ENCODE data around the gene YBEY.

Gene YBEY

GRCh38 chr21:46253610-46254124, 32.5 kb upstream of the YBEY start:
- peak; percentile 65 for DNase-seq (ENCODE audit: low spot score)
- TF ChIP-seq, protein P1, sequence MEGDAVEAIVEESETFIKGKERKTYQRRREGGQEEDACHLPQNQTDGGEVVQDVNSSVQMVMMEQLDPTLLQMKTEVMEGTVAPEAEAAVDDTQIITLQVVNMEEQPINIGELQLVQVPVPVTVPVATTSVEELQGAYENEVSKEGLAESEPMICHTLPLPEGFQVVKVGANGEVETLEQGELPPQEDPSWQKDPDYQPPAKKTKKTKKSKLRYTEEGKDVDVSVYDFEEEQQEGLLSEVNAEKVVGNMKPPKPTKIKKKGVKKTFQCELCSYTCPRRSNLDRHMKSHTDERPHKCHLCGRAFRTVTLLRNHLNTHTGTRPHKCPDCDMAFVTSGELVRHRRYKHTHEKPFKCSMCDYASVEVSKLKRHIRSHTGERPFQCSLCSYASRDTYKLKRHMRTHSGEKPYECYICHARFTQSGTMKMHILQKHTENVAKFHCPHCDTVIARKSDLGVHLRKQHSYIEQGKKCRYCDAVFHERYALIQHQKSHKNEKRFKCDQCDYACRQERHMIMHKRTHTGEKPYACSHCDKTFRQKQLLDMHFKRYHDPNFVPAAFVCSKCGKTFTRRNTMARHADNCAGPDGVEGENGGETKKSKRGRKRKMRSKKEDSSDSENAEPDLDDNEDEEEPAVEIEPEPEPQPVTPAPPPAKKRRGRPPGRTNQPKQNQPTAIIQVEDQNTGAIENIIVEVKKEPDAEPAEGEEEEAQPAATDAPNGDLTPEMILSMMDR (IDR thresholded peaks at IDR 0.05; ENCODE audit: extremely low read depth, missing control alignments), result no peak

DNA sequence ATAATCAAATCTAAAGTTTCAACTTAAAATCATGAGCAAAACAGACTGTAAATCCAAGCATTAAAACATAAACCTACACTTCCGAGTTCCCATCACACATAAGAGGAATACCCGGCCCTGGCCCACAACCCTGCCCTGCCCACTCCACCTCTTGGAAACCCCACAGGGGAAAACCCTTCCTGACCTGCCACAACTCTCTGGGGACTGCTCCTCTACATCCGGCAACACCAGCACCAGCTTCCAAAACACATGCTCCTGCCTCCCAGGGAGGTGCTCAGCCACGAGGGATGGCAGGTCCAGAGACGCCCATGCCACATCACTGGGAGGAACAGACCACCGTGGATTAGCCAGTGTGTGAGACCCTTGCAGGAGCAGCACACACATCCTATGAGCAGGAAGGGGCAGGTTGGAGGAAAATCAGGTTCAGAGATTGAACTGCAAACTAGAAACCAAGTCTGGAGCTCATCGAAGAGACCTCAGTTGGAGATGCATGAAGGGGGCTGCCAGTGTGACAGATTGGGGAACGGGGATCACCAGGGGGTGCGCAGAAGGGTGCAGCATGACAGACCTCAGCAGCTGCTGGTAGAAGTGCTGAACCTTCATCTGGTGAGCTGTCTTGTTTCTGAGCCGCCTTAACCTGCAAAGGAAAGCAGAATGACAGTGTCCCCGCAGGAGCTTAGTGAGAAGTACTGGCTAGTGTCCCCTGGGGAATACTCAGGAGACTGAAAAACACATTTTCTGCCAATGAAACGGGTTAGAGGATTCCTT, 31.8 kb upstream of the YBEY start:
- DNase-seq (ENCODE audit: low spot score), result peak; percentile 78

DNA sequence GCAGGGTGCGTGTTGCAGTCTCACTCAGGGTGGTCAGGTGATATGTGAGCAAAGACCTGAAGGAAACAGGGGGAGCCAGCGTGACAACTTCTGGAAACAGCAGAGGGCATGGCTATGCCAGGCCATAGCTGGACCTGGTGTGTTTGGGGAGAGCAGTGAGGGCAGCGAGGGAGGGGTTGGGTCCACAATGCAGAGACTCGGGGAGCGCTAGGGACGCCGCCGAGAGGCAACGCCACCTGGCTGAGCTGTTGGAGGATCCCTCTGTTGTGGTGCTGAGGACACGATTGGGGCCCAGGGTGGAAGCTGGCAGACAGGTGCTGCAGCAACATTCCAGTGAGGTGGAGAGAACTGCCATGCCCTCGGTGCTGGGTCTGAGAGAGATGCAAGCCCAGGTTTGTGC, 31.0 kb upstream of the YBEY start:
- DNase-seq (ENCODE audit: low spot score), result no peak
- TF ChIP-seq, protein P1 (IDR thresholded peaks at IDR 0.05; ENCODE audit: extremely low read depth, missing control alignments), result no peak

More for the DNA sequence above, 31.8 kb upstream of the YBEY start:
- TF ChIP-seq, protein P1 (IDR thresholded peaks at IDR 0.05; ENCODE audit: extremely low read depth, missing control alignments), result no peak

DNA sequence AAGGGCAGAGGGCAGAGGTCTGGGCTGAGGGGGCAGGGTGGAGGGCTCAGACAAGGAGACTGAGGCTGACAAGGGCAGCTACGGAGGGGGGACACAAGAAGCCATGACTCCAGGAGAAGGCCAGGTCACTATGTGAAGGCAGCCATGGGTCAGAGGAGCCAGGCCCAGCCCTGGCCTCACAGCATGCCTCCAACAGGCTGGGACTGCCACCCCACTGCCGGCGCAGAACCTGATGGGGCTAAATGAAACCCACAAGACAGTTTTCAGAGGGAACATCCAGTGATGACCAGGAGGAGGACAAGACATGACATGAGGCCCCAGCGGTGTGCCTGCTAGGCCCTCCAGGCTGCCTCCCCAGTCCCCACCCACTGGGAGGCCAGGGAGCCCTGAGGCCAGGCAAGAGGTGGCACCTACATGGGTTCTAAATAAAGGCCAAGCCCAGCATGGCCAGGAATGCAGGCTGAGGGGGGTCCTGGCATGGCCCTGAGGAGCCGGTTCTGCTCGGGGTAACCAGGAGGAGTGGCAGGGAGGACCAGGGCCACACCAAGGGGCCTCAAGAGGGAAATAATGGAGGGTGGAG, 30.3 kb upstream of the YBEY start:
- TF ChIP-seq, protein P1 (IDR thresholded peaks at IDR 0.05; ENCODE audit: extremely low read depth, missing control alignments), result no peak
- no peak for DNase-seq (ENCODE audit: low spot score)

GRCh38 chr21:46256501-46256994, 29.6 kb upstream of the YBEY start:
- DNase-seq (ENCODE audit: low spot score), result no peak
- TF ChIP-seq, protein P1 (IDR thresholded peaks at IDR 0.05; ENCODE audit: extremely low read depth, missing control alignments), result no peak

DNA sequence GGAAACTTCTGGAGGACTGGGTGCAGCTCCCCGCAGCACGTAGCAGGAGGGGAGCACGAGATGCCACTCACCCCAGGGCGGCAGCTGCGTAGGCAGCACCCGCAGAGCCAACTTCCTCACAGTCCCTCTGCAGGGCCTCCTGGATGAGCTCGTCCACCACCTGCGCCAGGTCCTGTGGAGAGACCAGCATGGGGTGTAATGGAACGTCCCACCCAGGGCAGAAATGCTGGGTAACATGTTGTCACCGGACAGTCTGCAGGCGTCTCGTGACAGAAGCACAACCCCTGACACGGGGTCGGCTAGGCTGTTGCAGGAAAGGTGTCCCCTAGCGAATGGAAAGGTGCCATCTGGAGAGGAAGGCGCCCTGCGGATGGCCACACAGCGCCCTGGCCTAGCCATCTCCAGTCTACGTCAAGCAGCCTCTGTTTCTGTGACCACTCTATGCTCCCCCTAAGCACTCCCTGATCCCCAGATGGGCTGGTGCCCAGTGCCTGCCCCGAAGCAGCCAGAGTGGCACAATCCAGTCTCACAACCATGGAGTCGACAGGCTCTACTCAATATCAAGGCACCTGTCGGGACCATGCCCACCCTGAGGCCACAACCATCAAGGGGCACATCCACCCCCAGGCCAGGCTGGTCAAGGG, 22.0 kb upstream of the YBEY start:
- no peak for DNase-seq (ENCODE audit: low spot score)
- TF ChIP-seq, protein P1 (IDR thresholded peaks at IDR 0.05; ENCODE audit: extremely low read depth, missing control alignments), result no peak

DNA sequence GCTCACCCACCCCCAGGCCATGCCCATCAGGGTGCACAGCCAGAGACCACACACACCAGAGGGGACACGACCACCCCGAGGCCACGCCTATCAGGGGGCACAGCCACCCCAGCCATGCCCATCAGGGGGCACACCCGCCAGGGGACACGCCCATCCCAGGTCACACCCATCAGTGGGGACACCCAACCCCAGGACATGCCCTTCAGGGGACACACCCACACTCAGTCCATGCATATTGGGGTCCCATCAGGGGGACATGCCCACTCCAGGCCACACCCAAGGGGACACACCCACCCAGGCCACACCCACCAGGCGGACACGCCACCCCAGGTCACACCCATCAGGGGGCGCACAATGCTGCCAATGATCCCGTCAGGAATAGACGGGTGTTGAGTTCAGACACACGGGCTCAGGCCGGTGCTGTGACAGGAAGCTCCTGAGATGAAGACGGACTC, 21.4 kb upstream of the YBEY start:
- no peak for DNase-seq (ENCODE audit: low spot score)
- TF ChIP-seq, protein P1 (IDR thresholded peaks at IDR 0.05; ENCODE audit: extremely low read depth, missing control alignments), result no peak
